Brain pericyte (primary cell): Measurements from ENCODE around the gene NR1I3.

ENCODE experiments used
- DNase-seq: peaks from one replicate; pipeline ENCODE4 v3.0.0-alpha.2; 2012; ENCODE audit warnings: low read depth, low spot score

The NR1I3 gene

GRCh38 chr1:161196111-161196510 lies 41.9 kb downstream of the NR1I3 start:
- no peak for DNase-seq

- DNase-seq = no peak
Observed at GRCh38 chr1:161195171-161195570, 42.8 kb downstream of the NR1I3 start.

GRCh38 chr1:161193561-161194235 lies 44.3 kb downstream of the NR1I3 start:
- DNase-seq = no peak

GRCh38 chr1:161192476-161193465 lies 45.2 kb downstream of the NR1I3 start:
- no peak for DNase-seq

- DNase-seq = no peak
Observed at GRCh38 chr1:161191971-161192370, 46.0 kb downstream of the NR1I3 start.

- no peak for DNase-seq
Observed at GRCh38 chr1:161190962-161191521, 47.0 kb downstream of the NR1I3 start.

- DNase-seq = no peak
Observed at GRCh38 chr1:161189036-161189435, 49.0 kb downstream of the NR1I3 start.

- no peak for DNase-seq
Observed at GRCh38 chr1:161188381-161188780, 49.6 kb downstream of the NR1I3 start.

GRCh38 chr1:161187311-161187710 lies 50.7 kb downstream of the NR1I3 start:
- no peak for DNase-seq

GRCh38 chr1:161185732-161186311 lies 52.2 kb downstream of the NR1I3 start:
- no peak for DNase-seq

GRCh38 chr1:161185282-161185682 lies 52.7 kb downstream of the NR1I3 start:
- DNase-seq = no peak

- DNase-seq = no peak
Observed at GRCh38 chr1:161182214-161182613, 55.8 kb downstream of the NR1I3 start.

GRCh38 chr1:161180639-161181038 lies 57.4 kb downstream of the NR1I3 start:
- DNase-seq = no peak

GRCh38 chr1:161179698-161180097 lies 58.3 kb downstream of the NR1I3 start:
- no peak for DNase-seq
